LNCaP clone FGC (cell line): Measurements from ENCODE around the gene CA11.

Experiments used
- DNase-seq: peaks from one replicate; pipeline ENCODE4 v3.0.0-alpha.2; 2011; ENCODE audit warnings: low read depth
- H3K4me3 ChIP-seq: 2 replicates; pipeline ENCODE4 v1.5.1; 2011; ENCODE audit warnings: mild to moderate bottlenecking, low read depth, low read length, control low read depth
- CTCF ChIP-seq: IDR thresholded peaks from 2 replicates; pipeline ENCODE4 v1.5.1; 2012; ENCODE audit warnings: mild to moderate bottlenecking; ENCODE audit not compliant: control insufficient read depth, insufficient read depth; ENCODE audit errors: extremely low read depth

The CA11 gene

GRCh38 chr19:48607359-48607755 is 38.6 kb downstream of the CA11 start:
- no peak for DNase-seq
- no peak for TF ChIP-seq CTCF
- no peak overlapping the region for H3K4me3 ChIP-seq

DNA sequence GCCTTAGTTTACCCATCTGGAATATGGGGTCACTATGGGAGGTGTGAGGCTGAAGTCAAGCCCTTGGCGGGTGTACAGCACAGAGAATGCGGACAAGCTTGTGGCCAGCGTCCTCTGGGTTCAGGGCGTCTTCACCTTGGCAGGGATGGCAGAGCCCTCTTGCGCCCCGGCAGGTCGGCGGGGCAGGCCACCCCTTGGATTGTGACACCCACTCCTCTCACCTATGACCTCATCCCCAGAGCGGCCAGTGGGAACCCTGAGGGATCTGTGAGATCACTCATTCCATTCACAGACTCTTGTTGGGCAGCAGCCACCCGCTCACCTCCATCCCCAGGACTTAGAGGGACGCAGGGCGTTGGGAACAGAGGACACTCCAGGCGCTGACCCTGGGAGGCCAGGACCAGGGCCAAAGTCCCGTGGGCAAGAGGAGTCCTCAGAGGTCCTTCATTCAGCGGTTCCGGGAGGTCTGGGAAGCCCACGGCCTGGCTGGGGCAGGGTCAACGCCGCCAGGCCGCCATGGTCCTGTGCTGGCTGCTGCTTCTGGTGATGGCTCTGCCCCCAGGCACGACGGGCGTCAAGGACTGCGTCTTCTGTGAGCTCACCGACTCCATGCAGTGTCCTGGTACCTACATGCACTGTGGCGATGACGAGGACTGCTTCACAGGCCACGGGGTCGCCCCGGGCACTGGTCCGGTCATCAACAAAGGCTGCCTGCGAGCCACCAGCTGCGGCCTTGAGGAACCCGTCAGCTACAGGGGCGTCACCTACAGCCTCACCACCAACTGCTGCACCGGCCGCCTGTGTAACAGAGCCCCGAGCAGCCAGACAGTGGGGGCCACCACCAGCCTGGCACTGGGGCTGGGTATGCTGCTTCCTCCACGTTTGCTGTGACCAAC is 39.3 kb downstream of the CA11 start, which contains the start of gene SPACA4:
TSS of gene SPACA4 (plus strand) at position 280 of the 896 bp plus-strand sequence. CDS start at position 517, 237 bp downstream.
- DNase-seq = no peak
- no peak within 1 kb of the TSS for H3K4me3 ChIP-seq
- no peak for TF ChIP-seq CTCF

DNA sequence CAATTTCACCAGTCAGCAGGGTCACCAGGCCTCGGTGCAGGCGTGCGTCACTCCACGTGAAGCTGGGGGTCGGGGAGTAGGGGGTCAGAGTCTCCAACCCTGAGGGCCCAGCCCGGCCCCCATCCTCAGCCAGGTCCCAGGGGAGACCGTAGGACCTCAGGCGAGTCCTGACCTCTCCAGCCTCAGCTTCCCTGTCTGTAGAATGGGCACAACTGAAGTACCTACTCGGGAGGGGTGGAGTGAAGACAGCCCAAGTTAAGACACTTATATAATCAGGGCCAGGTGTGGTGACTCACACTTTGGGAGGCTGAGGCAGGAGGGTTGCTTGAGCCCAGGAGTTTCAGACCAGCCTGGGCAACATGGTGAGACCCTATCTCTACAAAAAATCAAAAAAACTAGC is 42.1 kb downstream of the CA11 start:
- DNase-seq = no peak
- TF ChIP-seq CTCF = no peak
- no peak overlapping the region for H3K4me3 ChIP-seq

DNA sequence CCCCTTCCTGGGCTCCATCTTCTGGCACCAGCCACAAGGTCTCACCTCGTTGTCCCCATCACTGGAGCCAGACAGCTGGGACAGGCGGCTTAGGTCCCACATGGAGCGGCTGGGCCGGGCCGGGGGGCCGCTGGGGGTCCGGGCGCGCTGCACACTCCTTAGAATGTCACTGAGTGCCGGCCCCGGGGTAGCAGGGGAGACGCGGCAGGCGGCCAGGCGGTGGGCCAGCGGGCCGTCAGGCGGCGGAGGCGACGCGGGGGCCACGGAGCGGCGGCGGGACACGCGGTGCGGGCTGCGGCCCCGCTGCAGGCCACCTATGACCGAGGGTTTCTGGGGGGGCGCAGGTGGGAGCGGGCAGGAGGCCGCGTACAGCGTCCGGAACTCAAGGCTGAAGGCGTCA is 42.5 kb downstream of the CA11 start:
- no peak for DNase-seq
- H3K4me3 ChIP-seq = no peak overlapping the region
- TF ChIP-seq CTCF = no peak

DNA sequence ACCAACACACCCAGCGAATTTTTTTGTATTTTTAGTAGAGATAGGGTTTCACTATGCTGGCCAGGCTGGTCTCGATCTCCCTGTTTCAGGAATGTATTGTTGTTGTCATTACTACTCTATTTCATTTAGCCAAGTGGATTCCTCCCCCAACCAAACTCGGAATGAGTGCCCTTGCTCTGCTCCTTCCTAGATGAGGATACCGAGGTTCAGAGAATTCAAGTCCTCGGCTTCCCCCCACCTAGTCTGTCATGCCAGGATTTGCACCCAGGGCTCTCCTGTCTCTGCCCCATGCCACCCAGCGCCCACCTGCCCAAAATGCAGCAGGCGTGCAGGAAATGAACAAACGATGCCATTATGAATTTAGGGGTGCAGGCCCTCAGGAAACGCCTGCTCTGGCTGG is 43.0 kb downstream of the CA11 start:
- TF ChIP-seq CTCF = no peak
- DNase-seq = no peak
- H3K4me3 ChIP-seq = no peak overlapping the region

- DNase-seq = no peak
- TF ChIP-seq CTCF = no peak
- H3K4me3 ChIP-seq = no peak overlapping the region
These were observed 45.1 kb downstream of the CA11 start for GRCh38 chr19:48600679-48601417.
